Body of pancreas (tissue), 4 donors: ENCODE data around the gene RHOC.

Experiments used
- POLR2A ChIP-seq, 3 donors: fragments of 450-650 bp; IDR thresholded peaks; one replicate each; pipeline ENCODE4 v1.6.1; 2016; ENCODE audit warnings: antibody characterized with exemption in 3 of 3, mild to moderate bottlenecking in 2 of 3
- TF ChIP-seq, protein P1 (sequence below), 7 experiments: fragments of 450-650 bp in 4 of 7; fragments of 200-600 bp in 3 of 7; sonication (generic) in 3 of 7; IDR thresholded peaks; one replicate each; pipeline ENCODE4 v1.5.1; 2016 to 2019; ENCODE audit warnings: antibody characterized with exemption in 7 of 7

DNA sequence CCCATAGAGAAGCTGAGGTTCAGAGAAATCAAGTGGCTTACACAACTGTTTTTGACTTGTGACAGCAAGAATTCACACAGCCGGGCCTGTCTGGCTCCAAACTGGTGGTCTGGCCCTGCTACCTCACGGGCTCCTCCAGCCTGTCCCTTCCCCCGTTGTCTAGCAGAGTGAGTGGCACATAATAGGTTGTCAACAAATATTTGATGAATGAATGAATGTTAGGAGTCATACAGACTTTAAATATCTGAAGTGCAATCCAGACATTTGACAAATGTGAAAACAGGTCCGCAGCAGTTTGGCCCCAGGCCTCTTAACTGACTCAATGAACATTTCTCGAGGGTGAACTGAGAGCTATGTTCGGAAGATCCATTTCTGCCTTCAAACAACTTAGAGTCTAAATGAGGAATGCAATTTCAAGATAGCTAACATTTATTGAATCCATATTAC is 1.1 kb upstream of the RHOC start:
- TF ChIP-seq, protein P1, sequence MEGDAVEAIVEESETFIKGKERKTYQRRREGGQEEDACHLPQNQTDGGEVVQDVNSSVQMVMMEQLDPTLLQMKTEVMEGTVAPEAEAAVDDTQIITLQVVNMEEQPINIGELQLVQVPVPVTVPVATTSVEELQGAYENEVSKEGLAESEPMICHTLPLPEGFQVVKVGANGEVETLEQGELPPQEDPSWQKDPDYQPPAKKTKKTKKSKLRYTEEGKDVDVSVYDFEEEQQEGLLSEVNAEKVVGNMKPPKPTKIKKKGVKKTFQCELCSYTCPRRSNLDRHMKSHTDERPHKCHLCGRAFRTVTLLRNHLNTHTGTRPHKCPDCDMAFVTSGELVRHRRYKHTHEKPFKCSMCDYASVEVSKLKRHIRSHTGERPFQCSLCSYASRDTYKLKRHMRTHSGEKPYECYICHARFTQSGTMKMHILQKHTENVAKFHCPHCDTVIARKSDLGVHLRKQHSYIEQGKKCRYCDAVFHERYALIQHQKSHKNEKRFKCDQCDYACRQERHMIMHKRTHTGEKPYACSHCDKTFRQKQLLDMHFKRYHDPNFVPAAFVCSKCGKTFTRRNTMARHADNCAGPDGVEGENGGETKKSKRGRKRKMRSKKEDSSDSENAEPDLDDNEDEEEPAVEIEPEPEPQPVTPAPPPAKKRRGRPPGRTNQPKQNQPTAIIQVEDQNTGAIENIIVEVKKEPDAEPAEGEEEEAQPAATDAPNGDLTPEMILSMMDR (IDR thresholded peaks at IDR 0.05), result no peak
- TF ChIP-seq POLR2A (IDR thresholded peaks at IDR 0.05), result no peak
